Effector memory CD8-positive, alpha-beta T cell (primary cell): ENCODE data around the gene RGS8.

Source experiments
- ATAC-seq: fragments of 150-1000 bp; cut with Tn5 transposase; replicated peaks from 2 replicates; pipeline ENCODE4 v1.10.0; 2021; ENCODE audit warnings: mild to moderate bottlenecking, moderate library complexity
- DNase-seq, 3 experiments: peaks; one replicate each; pipeline ENCODE4 v3.0.0; 2021
- H3K27ac Mint-ChIP-seq, 2 donors: one replicate each; pipeline ENCODE4 v1.8.0; 2022; ENCODE audit warnings: mild to moderate bottlenecking in 2 of 2, mixed read lengths in 2 of 2, moderate library complexity in 2 of 2
- H3K27me3 Mint-ChIP-seq, 2 donors: one replicate each; pipeline ENCODE4 v1.8.0; 2022; ENCODE audit warnings: mixed read lengths in 2 of 2
- H3K36me3 Mint-ChIP-seq: one replicate; pipeline ENCODE4 v1.8.0; 2022; ENCODE audit warnings: mild to moderate bottlenecking, moderate library complexity, mixed read lengths; ENCODE audit not compliant: insufficient read depth
- H3K4me1 Mint-ChIP-seq, 2 donors: one replicate each; pipeline ENCODE4 v1.8.0; 2022; ENCODE audit warnings: low read depth in 2 of 2, mixed read lengths in 2 of 2
- H3K4me3 Mint-ChIP-seq, 2 donors: one replicate each; pipeline ENCODE4 v1.8.0; 2022; ENCODE audit warnings: mild to moderate bottlenecking in 2 of 2, mixed read lengths in 2 of 2, moderate library complexity in 2 of 2
- H3K9me3 Mint-ChIP-seq, 2 donors: one replicate each; pipeline ENCODE4 v1.8.0; 2022; ENCODE audit warnings: mixed read lengths in 2 of 2

Gene RGS8

GRCh38 chr1:182690886-182691443 is 6.6 kb upstream of the RGS8 start:
- Mint-ChIP-seq H3K36me3 (no peaks in the 10 kb centered on the region), H3K4me3 (no peak overlapping the region), H3K27ac (no peak overlapping the region), H3K27me3 (peaks cover 6 to 17% of the 10 kb centered on the region in 2 donors), H3K9me3 (no peaks in the 10 kb centered on the region), H3K4me1 (no peaks in the 10 kb centered on the region)
- DNase-seq: no peak
- ATAC-seq: no peak

DNA sequence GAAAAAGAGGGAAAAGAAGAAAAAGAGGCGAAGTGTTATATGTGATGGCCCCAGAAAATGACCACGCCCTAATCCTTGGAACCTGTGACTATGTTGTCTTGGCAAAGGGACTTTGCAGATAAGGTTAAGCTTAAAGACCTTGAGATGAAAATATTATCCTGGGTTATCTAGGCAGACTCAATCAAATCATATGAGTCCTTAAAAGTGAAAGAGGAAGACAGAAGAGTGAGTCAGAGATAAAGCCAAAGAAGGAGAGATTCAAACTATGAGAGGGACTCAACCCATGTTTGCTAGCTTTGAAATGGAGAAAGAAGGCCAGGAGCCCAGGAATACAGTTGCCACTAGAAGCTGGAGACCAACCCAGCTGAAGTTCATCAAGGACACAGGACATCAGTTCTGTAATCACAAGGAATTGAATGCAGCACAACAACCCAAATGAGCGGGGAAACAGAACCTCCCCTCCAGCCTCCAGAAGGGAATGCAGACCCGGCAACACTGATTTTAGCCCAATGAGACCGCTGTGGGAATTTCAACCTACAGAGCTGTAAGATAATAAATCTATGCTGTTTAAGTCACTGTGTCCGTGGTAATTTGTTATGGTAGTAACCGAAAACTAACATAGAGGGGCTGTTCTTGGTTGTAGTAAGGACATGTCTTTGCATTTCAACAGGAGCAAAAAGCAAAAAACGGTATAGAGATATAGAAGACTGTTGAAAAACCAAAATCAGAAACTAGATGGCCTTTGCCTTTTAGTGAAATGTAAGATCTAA is 4.2 kb upstream of the RGS8 start:
- no peak for ATAC-seq
- Mint-ChIP-seq H3K27me3 (peaks cover 10 to 17% of the 10 kb centered on the region in 2 donors), H3K27ac (no peak overlapping the region), H3K4me1 (no peaks in the 10 kb centered on the region), H3K36me3 (no peaks in the 10 kb centered on the region), H3K9me3 (no peaks in the 10 kb centered on the region), H3K4me3 (no peak overlapping the region)
- no peak for DNase-seq

DNA sequence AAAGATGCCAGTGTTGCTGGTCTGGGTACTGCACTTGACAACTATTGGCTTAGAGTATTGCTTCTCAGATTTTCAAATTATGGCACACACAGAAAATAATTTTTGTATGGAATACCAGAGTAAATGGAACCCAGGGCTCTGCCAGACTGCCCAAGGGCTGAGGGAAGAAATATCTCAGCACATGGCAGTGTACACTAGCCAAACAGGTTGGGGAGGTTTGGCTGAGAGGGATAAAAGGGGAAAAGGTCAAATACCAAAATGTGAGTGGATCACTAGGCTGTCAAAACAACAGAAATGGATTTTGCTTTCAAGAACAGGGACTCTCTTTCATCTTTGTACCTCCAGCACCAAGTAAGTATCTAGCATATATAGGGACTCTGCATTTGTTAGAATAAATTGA is 3.0 kb upstream of the RGS8 start:
- no peak for ATAC-seq
- no peaks in the 10 kb centered on the region for H3K9me3 Mint-ChIP-seq
- no peaks in the 10 kb centered on the region for H3K36me3 Mint-ChIP-seq
- H3K27me3 Mint-ChIP-seq: peaks cover 17% of the 10 kb centered on the region in 2 donors
- no peak overlapping the region for H3K4me3 Mint-ChIP-seq
- H3K4me1 Mint-ChIP-seq: no peaks in the 10 kb centered on the region
- DNase-seq: no peak
- H3K27ac Mint-ChIP-seq: no peak overlapping the region

- H3K27ac Mint-ChIP-seq: no peak overlapping the region
- DNase-seq (no peak), ATAC-seq (no peak)
- H3K27me3 Mint-ChIP-seq: peaks cover 17% of the 10 kb centered on the region in 2 donors
- H3K4me1 Mint-ChIP-seq: no peaks in the 10 kb centered on the region
- H3K4me3 Mint-ChIP-seq: no peak overlapping the region
- H3K36me3 Mint-ChIP-seq: no peaks in the 10 kb centered on the region
- no peaks in the 10 kb centered on the region for H3K9me3 Mint-ChIP-seq
Observed at GRCh38 chr1:182686446-182686845, 2.1 kb upstream of the RGS8 start.

- no peak for ATAC-seq
- H3K4me1 Mint-ChIP-seq: peaks cover 0 to 2% of the 10 kb centered on the region in 2 donors
- H3K4me3 Mint-ChIP-seq: no peak overlapping the region
- DNase-seq: no peak
- H3K27me3 Mint-ChIP-seq: peaks cover 15 to 17% of the 10 kb centered on the region in 2 donors
- no peaks in the 10 kb centered on the region for H3K36me3 Mint-ChIP-seq
- no peaks in the 10 kb centered on the region for H3K9me3 Mint-ChIP-seq
- H3K27ac Mint-ChIP-seq: no peak overlapping the region
Observed at GRCh38 chr1:182685215-182685614, 828 bp upstream of the RGS8 start.

- Mint-ChIP-seq H3K4me3 (no peak overlapping the region), H3K27ac (no peak overlapping the region), H3K4me1 (peaks cover 0 to 2% of the 10 kb centered on the region in 2 donors), H3K36me3 (no peaks in the 10 kb centered on the region), H3K27me3 (peaks cover 11 to 16% of the 10 kb centered on the region in 2 donors), H3K9me3 (no peaks in the 10 kb centered on the region)
- ATAC-seq (no peak), DNase-seq (no peak)
Observed at GRCh38 chr1:182682898-182683501, 1.4 kb downstream of the RGS8 start.

DNA sequence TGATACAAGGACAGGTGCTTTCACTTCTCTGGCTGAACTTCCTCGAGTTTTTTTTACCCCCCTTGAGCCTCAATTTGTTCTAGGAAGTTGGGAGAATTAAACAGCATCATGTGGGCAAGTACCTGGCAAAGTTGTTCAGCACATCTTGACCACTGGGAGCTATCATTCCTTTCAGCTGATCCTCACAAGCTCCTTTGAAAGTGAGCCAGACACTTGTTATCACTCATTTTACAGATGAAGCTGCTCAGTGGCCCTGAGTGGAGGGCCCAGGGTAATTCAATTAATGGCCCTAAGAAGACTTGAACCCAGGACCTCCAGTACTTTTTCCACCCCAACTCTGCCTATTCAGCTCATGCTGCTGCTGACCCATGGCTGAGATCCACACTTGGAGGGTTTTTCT is 2.0 kb downstream of the RGS8 start:
- Mint-ChIP-seq H3K4me3 (no peak overlapping the region), H3K27me3 (peaks cover 11 to 16% of the 10 kb centered on the region in 2 donors), H3K36me3 (no peaks in the 10 kb centered on the region), H3K4me1 (peaks cover 0 to 2% of the 10 kb centered on the region in 2 donors), H3K27ac (no peak overlapping the region), H3K9me3 (no peaks in the 10 kb centered on the region)
- DNase-seq (no peak), ATAC-seq (no peak)

DNA sequence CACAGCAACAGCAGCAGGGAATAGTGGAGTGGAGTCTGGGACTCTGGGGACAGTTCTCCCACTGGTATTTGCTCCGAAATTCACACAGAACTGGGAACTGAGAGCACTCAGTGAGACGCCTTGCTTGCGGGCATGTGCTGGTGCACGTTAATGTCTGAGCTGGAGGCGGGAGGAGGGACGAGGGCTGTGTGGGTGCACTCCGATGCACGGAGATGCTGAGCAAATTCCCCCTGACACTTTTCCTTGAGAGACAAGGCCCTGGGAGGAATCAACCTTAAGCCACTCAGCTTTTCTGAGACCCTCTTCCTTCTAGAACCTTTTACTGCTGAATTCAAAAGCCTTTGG is 2.8 kb downstream of the RGS8 start:
- no peak overlapping the region for H3K4me3 Mint-ChIP-seq

GRCh38 chr1:182680901-182681567 is 3.4 kb downstream of the RGS8 start:
- Mint-ChIP-seq H3K9me3 (no peaks in the 10 kb centered on the region), H3K4me1 (peaks cover 0 to 2% of the 10 kb centered on the region in 2 donors), H3K4me3 (no peak overlapping the region), H3K27me3 (peaks cover 11 to 16% of the 10 kb centered on the region in 2 donors), H3K27ac (no peak overlapping the region), H3K36me3 (no peaks in the 10 kb centered on the region)
- ATAC-seq (no peak), DNase-seq (no peak)

More for the DNA sequence above, 2.8 kb downstream of the RGS8 start:
- no peak for DNase-seq
- peaks cover 0 to 2% of the 10 kb centered on the region in 2 donors for H3K4me1 Mint-ChIP-seq
- ATAC-seq: no peak
- no peaks in the 10 kb centered on the region for H3K36me3 Mint-ChIP-seq
- H3K27ac Mint-ChIP-seq: no peak overlapping the region
- peaks cover 11 to 16% of the 10 kb centered on the region in 2 donors for H3K27me3 Mint-ChIP-seq
- H3K9me3 Mint-ChIP-seq: no peaks in the 10 kb centered on the region

DNA sequence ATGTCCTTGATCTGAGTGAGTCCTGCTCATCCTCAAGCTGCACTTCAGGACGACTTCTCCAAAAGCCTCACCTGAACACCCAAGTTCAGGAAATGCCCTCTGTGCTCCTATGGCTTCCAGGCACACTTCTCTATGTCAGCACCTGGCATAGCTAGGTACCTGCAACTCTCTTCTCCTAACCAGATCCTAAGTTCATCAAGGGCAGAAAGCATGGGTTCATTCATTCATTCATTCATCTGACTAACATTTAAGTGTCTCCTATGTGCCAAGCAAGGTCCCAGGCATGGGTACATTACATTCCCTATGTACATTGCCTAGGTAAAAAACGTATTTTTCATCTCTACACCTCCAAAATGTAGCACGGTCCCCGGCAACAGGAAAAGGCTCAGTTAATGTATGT is 4.0 kb downstream of the RGS8 start:
- DNase-seq (no peak), ATAC-seq (no peak)
- H3K4me1 Mint-ChIP-seq: peaks cover 0 to 2% of the 10 kb centered on the region in 2 donors
- H3K27ac Mint-ChIP-seq: no peak overlapping the region
- H3K27me3 Mint-ChIP-seq: peaks cover 11 to 16% of the 10 kb centered on the region in 2 donors
- no peaks in the 10 kb centered on the region for H3K36me3 Mint-ChIP-seq
- no peak overlapping the region for H3K4me3 Mint-ChIP-seq
- no peaks in the 10 kb centered on the region for H3K9me3 Mint-ChIP-seq

DNA sequence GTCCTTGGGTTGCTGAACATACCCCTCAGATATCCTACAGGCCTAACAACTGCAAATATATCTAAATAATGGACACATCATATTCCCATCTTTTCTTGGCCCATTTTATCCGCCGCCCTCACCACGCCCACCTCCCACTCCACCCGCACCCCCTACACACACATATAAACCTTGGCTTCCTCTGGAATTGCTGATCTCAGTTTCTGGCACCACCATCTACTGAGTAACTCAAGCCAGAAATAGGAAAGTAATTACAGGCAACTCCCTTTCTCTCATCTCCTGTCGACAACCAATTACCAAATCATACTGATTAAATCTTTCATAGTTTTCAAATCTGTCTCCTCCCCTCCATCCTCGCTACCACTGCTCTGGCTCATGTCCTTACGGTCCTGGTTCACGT is 4.7 kb downstream of the RGS8 start:
- no peak overlapping the region for H3K4me3 Mint-ChIP-seq
- H3K27me3 Mint-ChIP-seq: peaks cover 11 to 16% of the 10 kb centered on the region in 2 donors
- no peaks in the 10 kb centered on the region for H3K9me3 Mint-ChIP-seq
- no peak for DNase-seq
- H3K27ac Mint-ChIP-seq: no peak overlapping the region
- H3K4me1 Mint-ChIP-seq: peaks cover 0 to 2% of the 10 kb centered on the region in 2 donors
- no peaks in the 10 kb centered on the region for H3K36me3 Mint-ChIP-seq
- no peak for ATAC-seq

DNA sequence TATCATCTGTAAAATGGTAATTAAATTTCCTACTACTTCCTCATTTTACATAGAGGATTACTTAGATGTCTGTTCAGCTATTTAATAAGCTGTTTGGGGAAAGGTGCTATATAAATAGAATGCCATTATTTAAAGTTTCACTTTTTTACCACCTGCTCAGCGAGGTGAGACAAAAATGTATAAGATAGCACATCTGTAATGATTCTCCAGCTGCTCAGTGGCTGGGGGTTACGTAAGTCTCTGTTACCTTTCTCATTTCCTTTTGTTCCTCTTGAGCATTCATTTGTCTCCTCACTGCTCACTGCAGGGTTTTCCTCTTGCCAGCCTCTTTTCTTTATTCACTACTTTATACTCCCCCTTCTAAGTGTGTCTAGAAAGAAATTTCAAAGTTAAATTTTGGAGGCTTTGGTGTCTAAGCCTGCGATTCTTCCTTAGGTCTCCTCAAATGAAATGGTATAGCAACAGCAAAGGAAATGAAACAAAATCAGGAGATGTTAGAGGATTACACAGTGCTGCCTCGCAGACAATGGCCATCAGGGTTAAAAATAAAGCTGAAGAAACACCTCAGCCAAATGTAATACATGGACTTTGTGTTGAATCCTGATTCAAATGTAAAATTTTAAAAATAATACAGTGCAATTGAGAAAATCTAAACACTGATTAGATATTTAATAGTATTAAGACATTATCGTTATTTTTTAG is 6.8 kb downstream of the RGS8 start:
- peaks cover 0 to 2% of the 10 kb centered on the region in 2 donors for H3K4me1 Mint-ChIP-seq
- no peaks in the 10 kb centered on the region for H3K36me3 Mint-ChIP-seq
- peaks cover 5 to 21% of the 10 kb centered on the region in 2 donors for H3K27me3 Mint-ChIP-seq
- H3K9me3 Mint-ChIP-seq: no peaks in the 10 kb centered on the region
- no peak overlapping the region for H3K4me3 Mint-ChIP-seq
- no peak for DNase-seq
- H3K27ac Mint-ChIP-seq: no peak overlapping the region
- ATAC-seq: no peak

GRCh38 chr1:182676274-182676673 is 8.1 kb downstream of the RGS8 start:
- Mint-ChIP-seq H3K4me1 (peaks cover 0 to 2% of the 10 kb centered on the region in 2 donors), H3K27ac (no peak overlapping the region), H3K4me3 (no peak overlapping the region), H3K36me3 (no peaks in the 10 kb centered on the region), H3K27me3 (peaks cover 15 to 34% of the 10 kb centered on the region in 2 donors), H3K9me3 (no peaks in the 10 kb centered on the region)
- DNase-seq: no peak
- ATAC-seq: no peak
